Endothelial cell of umbilical vein (primary cell): ENCODE data around the gene ZCRB1. TPM values are rescaled to one million over a fixed set of nuclear protein-coding genes. Genes with fewer than 3 reads are reported as not detected.

Experiments
- BruUV-seq: library from RNA; stranded (reverse); fragments of 400-500 nt; replicated peaks from 2 replicates; lab custom pipeline; 2021; lab: Mats Ljungman, UMichigan
- CTCF ChIA-PET: fragments of 300-600, 350-600 bp; sonication (Branson Sonifier 250); formaldehyde crosslinking; loops from one replicate; lab custom pipeline; 2021; ENCODE audit warnings: antibody characterized with exemption, inconsistent platforms; lab: Charles Lee
- POLR2A ChIA-PET: fragments of 300-600, 350-600 bp; sonication (Branson Sonifier 250); formaldehyde crosslinking; loops from one replicate; lab custom pipeline; 2021; ENCODE audit warnings: antibody characterized with exemption, inconsistent platforms; lab: Charles Lee
- DNase-seq: peaks from one replicate; pipeline ENCODE4 v3.0.0-alpha.2; 2011; ENCODE audit warnings: low read depth, low spot score
- FAIRE-seq: peaks from 2 replicates; lab custom pipeline; 2011; peaks lifted over from hg19 to GRCh38; lab: Jason Lieb, UNC
- H2AFZ ChIP-seq: 2 replicates; pipeline ENCODE4 v1.6.0; 2012; ENCODE audit warnings: low read depth, low read length, control low read depth, inconsistent platforms
- H3K27ac ChIP-seq: 2 replicates; pipeline ENCODE4 v1.5.1; 2011; ENCODE audit warnings: low read depth, mild to moderate bottlenecking, control low read depth, low read length, moderate library complexity; ENCODE audit not compliant: insufficient read depth
- H3K27me3 ChIP-seq, 2 experiments: 2 replicates each; pipeline versions ENCODE4 v1.6.0 to v1.6.1; 2011; ENCODE audit warnings: low read length in 2 of 2, mixed read lengths in 1 of 2; ENCODE audit not compliant: control insufficient read depth in 2 of 2, insufficient read depth in 2 of 2
- H3K36me3 ChIP-seq, 2 experiments: 2 replicates in 1 of 2; 3 replicates in 1 of 2; pipeline ENCODE4 v1.5.1; 2011; ENCODE audit warnings: low read length in 2 of 2, mild to moderate bottlenecking in 1 of 2, moderate library complexity in 1 of 2; ENCODE audit not compliant: control insufficient read depth in 2 of 2, insufficient read depth in 2 of 2; ENCODE audit errors: extremely low read depth in 1 of 2
- H3K4me1 ChIP-seq: 3 replicates; pipeline ENCODE4 v1.5.1; 2011; ENCODE audit warnings: mild to moderate bottlenecking, low read length; ENCODE audit not compliant: control insufficient read depth, insufficient read depth; ENCODE audit errors: extremely low read depth
- H3K4me2 ChIP-seq: 2 replicates; pipeline ENCODE4 v1.6.1; 2011; ENCODE audit warnings: low read length, control low read depth, mixed read lengths; ENCODE audit not compliant: insufficient read depth
- H3K4me3 ChIP-seq, 3 experiments: fragments of 200-600 bp in 1 of 3; sonication (generic), shearing (Covaris generic) in 1 of 3; replicated peaks in 1 of 3; 2 replicates each; pipeline ENCODE4 v1.5.1; 2011 to 2016; ENCODE audit warnings: control low read depth in 3 of 3, low read length in 3 of 3, mild to moderate bottlenecking in 2 of 3, inconsistent platforms in 1 of 3, low read depth in 1 of 3, moderate library complexity in 1 of 3; ENCODE audit not compliant: insufficient read depth in 1 of 3
- H3K79me2 ChIP-seq: 2 replicates; pipeline ENCODE4 v1.6.0; 2012; ENCODE audit warnings: low read length, inconsistent platforms; ENCODE audit not compliant: control insufficient read depth, insufficient read depth
- H3K9ac ChIP-seq: replicated peaks from 2 replicates; pipeline ENCODE3; 2011; ENCODE audit warnings: low read length, control low read depth; ENCODE audit not compliant: insufficient read depth; ENCODE audit errors: extremely low read depth
- H3K9me1 ChIP-seq: replicated peaks from 3 replicates; pipeline ENCODE4 v1.6.0; 2011; ENCODE audit warnings: mild to moderate bottlenecking, low read length; ENCODE audit not compliant: control insufficient read depth, insufficient read depth; ENCODE audit errors: extremely low read depth
- H3K9me3 ChIP-seq: replicated peaks from 2 replicates; pipeline ENCODE4 v1.5.1; 2012; ENCODE audit warnings: low read length, inconsistent platforms; ENCODE audit not compliant: control insufficient read depth, insufficient read depth
- H4K20me1 ChIP-seq: replicated peaks from 2 replicates; pipeline ENCODE3; 2011; ENCODE audit warnings: mild to moderate bottlenecking, low read length; ENCODE audit not compliant: control insufficient read depth, insufficient read depth; ENCODE audit errors: extremely low read depth
- CTCF ChIP-seq, 2 donors: IDR thresholded peaks; 1 replicate in 1 of 2; 2 replicates in 1 of 2; pipeline ENCODE4 v1.5.1; 2011; ENCODE audit warnings: low read length in 2 of 2, mild to moderate bottlenecking in 2 of 2, moderate library complexity in 2 of 2, control low read depth in 1 of 2, inconsistent platforms in 1 of 2, low read depth in 1 of 2; ENCODE audit not compliant: insufficient read depth in 1 of 2; ENCODE audit errors: extremely low read depth in 1 of 2
- EZH2 ChIP-seq: IDR thresholded peaks from 2 replicates; pipeline ENCODE4 v1.6.1; 2012; ENCODE audit warnings: borderline replicate concordance, low read depth, mild to moderate bottlenecking, moderate library complexity, low read length, inconsistent platforms; ENCODE audit not compliant: severe bottlenecking
- FOS ChIP-seq: IDR thresholded peaks from 2 replicates; pipeline ENCODE4 v1.6.1; 2011; ENCODE audit warnings: mild to moderate bottlenecking, low read length, moderate library complexity, borderline replicate concordance; ENCODE audit not compliant: insufficient read depth
- GATA2 ChIP-seq: IDR thresholded peaks from 2 replicates; pipeline ENCODE4 v1.7.0; 2011; ENCODE audit warnings: low read depth, mild to moderate bottlenecking, moderate library complexity, mixed read lengths, low read length; ENCODE audit not compliant: insufficient read length, insufficient read depth
- JUN ChIP-seq: IDR thresholded peaks from 2 replicates; pipeline ENCODE4 v1.6.1; 2011; ENCODE audit warnings: borderline replicate concordance, low read depth; ENCODE audit not compliant: insufficient read length, insufficient read depth
- MAX ChIP-seq: IDR thresholded peaks from 2 replicates; pipeline ENCODE4 v1.6.1; 2011; ENCODE audit not compliant: insufficient read depth, insufficient read length
- MYC ChIP-seq: IDR thresholded peaks from one replicate; pipeline ENCODE4 v1.6.1; 2011; ENCODE audit warnings: mild to moderate bottlenecking, low read depth, low read length
- POLR2A ChIP-seq: IDR thresholded peaks from 2 replicates; pipeline ENCODE4 v1.6.1; 2012; ENCODE audit warnings: low read depth, mild to moderate bottlenecking, control low read depth, low read length
- POLR2AphosphoS5 ChIP-seq: IDR thresholded peaks from 2 replicates; pipeline ENCODE4 v1.6.1; 2012; ENCODE audit warnings: low read depth, mild to moderate bottlenecking, control low read depth, low read length, moderate library complexity; ENCODE audit not compliant: insufficient read depth
- dilution Hi-C: fragments of 300-500 bp; cut with MboI; formaldehyde crosslinking; loops from one replicate; pipeline ENCODE4 v1.15.0; 2019; ENCODE audit warnings: low sequenced_read_pairs; ENCODE audit not compliant: extremely low pct_ligation_motif_present
- intact Hi-C: fragments of 100-400 bp; cut with micrococcal nuclease; formaldehyde crosslinking; loops from one replicate; pipeline ENCODE4 v1.10.0; 2022
- polyA plus RNA-seq, 4 experiments: library from polyadenylated mRNA; depleted of rRNA in 3 of 4; stranded (reverse) in 3 of 4; unstranded in 1 of 4; fragments of >200 nt; gene quantifications; 2 replicates each; pipeline versions ENCODE4 v1.2.1 to v1.2.3, GENCODE V29; 2011 to 2012; ENCODE audit warnings: missing spikeins in 1 of 4
- total RNA-seq: library from RNA; stranded (reverse); gene quantifications from 2 replicates; pipeline ENCODE4 v1.2.3, GENCODE V29; 2021

Gene ZCRB1
- total and polyA plus RNA-seq, 2 donors (not counting 3 experiments of a cell fraction or from before 2014, with no cell fraction given) = 13.2 to 55.3 TPM

GRCh38 chr12:42273706-42274105 lies 52.2 kb downstream of the ZCRB1 start:
- ChIA-PET CTCF (interaction anchor here (1.1 to 1.6 kb wide), 2 partner anchors 11 kb away, joined by 3 to 6 read pairs; no protein-coding TSS in a partner anchor), POLR2A (no interaction called here)
- no peaks in the 10 kb centered on the region for H3K36me3 ChIP-seq
- H3K27ac ChIP-seq = no peak overlapping the region
- no peak overlapping the region for H3K4me3 ChIP-seq
- no peaks in the 10 kb centered on the region for H4K20me1 ChIP-seq
- BruUV-seq = no TSS peak
- H3K9me1 ChIP-seq = no peaks in the 10 kb centered on the region
- no peaks in the 10 kb centered on the region for H3K79me2 ChIP-seq
- no peaks in the 10 kb centered on the region for H3K9me3 ChIP-seq
- H3K27me3 ChIP-seq = no peaks in the 10 kb centered on the region
- H2AFZ ChIP-seq = no peak overlapping the region
- dilution Hi-C loops = no loop called here
- intact Hi-C loops = no loop called here
- no peak for FAIRE-seq
- no peak overlapping the region for H3K9ac ChIP-seq
- peaks cover 9% of the 10 kb centered on the region for H3K4me1 ChIP-seq
- no peak overlapping the region for H3K4me2 ChIP-seq
- TF ChIP-seq JUN (no peak), MAX (no peak), GATA2 (no peak), EZH2 (no peak), POLR2AphosphoS5 (no peak), POLR2A (no peak), CTCF (IDR thresholded peaks at IDR 0.05; ENCODE audit: extremely low read depth in 1 of 2, insufficient read depth in 1 of 2, low read depth in 1 of 2, low read length in 2 of 2) (no peak), MYC (no peak), FOS (no peak)
- no peak for DNase-seq
